ENCODE data around the gene PRKAR1A.

The PRKAR1A gene

GRCh38 chr17:68595496-68595895, 83.3 kb downstream of the PRKAR1A start:
- H3K36me3 ChIP-seq (ENCODE audit: insufficient read depth, low read length) = no peaks in the 10 kb centered on the region
- no peaks in the 10 kb centered on the region for H3K9me3 ChIP-seq (ENCODE audit: low read length)
- H3K4me3 ChIP-seq (ENCODE audit: low read length) = no peak overlapping the region
- H3K27me3 ChIP-seq (ENCODE audit: insufficient read depth, low read length) = peaks cover 39% of the 10 kb centered on the region
- no peak overlapping the region for H2AFZ ChIP-seq (ENCODE audit: low read depth, low read length)
- peaks cover 9% of the 10 kb centered on the region for H3K4me1 ChIP-seq (ENCODE audit: insufficient read depth, low read length)

- Histone ChIP-seq H2AFZ (ENCODE audit: low read depth, low read length) (no peak overlapping the region), H3K27me3 (ENCODE audit: insufficient read depth, low read length) (peaks cover 43% of the 10 kb centered on the region), H3K9me3 (ENCODE audit: low read length) (no peaks in the 10 kb centered on the region), H3K4me1 (ENCODE audit: insufficient read depth, low read length) (peaks cover 11% of the 10 kb centered on the region), H3K4me3 (ENCODE audit: low read length) (no peak overlapping the region), H3K36me3 (ENCODE audit: insufficient read depth, low read length) (no peaks in the 10 kb centered on the region)
These were observed 83.8 kb downstream of the PRKAR1A start for GRCh38 chr17:68595986-68596385.

- Histone ChIP-seq H3K4me1 (ENCODE audit: insufficient read depth, low read length) (peaks cover 15% of the 10 kb centered on the region), H2AFZ (ENCODE audit: low read depth, low read length) (no peak overlapping the region), H3K4me3 (ENCODE audit: low read length) (no peak overlapping the region), H3K36me3 (ENCODE audit: insufficient read depth, low read length) (no peaks in the 10 kb centered on the region), H3K27me3 (ENCODE audit: insufficient read depth, low read length) (peaks cover 47% of the 10 kb centered on the region), H3K9me3 (ENCODE audit: low read length) (no peaks in the 10 kb centered on the region)
These were observed 84.2 kb downstream of the PRKAR1A start for GRCh38 chr17:68596411-68596945.

- peaks cover 2% of the 10 kb centered on the region for H3K9me3 ChIP-seq (ENCODE audit: low read length)
- H3K36me3 ChIP-seq (ENCODE audit: insufficient read depth, low read length) = no peaks in the 10 kb centered on the region
- H3K4me1 ChIP-seq (ENCODE audit: insufficient read depth, low read length) = peaks cover 15% of the 10 kb centered on the region
- no peak overlapping the region for H2AFZ ChIP-seq (ENCODE audit: low read depth, low read length)
- no peak overlapping the region for H3K4me3 ChIP-seq (ENCODE audit: low read length)
- peaks cover 60% of the 10 kb centered on the region for H3K27me3 ChIP-seq (ENCODE audit: insufficient read depth, low read length)
These were observed 85.8 kb downstream of the PRKAR1A start for GRCh38 chr17:68598074-68598473.

GRCh38 chr17:68598545-68598961, 86.3 kb downstream of the PRKAR1A start:
- no peak overlapping the region for H3K4me3 ChIP-seq (ENCODE audit: low read length)
- H3K4me1 ChIP-seq (ENCODE audit: insufficient read depth, low read length) = peaks cover 15% of the 10 kb centered on the region
- H2AFZ ChIP-seq (ENCODE audit: low read depth, low read length) = no peak overlapping the region
- peaks cover 2% of the 10 kb centered on the region for H3K9me3 ChIP-seq (ENCODE audit: low read length)
- no peaks in the 10 kb centered on the region for H3K36me3 ChIP-seq (ENCODE audit: insufficient read depth, low read length)
- peaks cover 64% of the 10 kb centered on the region for H3K27me3 ChIP-seq (ENCODE audit: insufficient read depth, low read length)

- H3K36me3 ChIP-seq (ENCODE audit: insufficient read depth, low read length) = no peaks in the 10 kb centered on the region
- peaks cover 2% of the 10 kb centered on the region for H3K9me3 ChIP-seq (ENCODE audit: low read length)
- H3K27me3 ChIP-seq (ENCODE audit: insufficient read depth, low read length) = peaks cover 64% of the 10 kb centered on the region
These were observed 86.9 kb downstream of the PRKAR1A start for GRCh38 chr17:68599091-68599490.

GRCh38 chr17:68599552-68600066, 87.4 kb downstream of the PRKAR1A start:
- Histone ChIP-seq H3K27me3 (ENCODE audit: insufficient read depth, low read length) (peaks cover 64% of the 10 kb centered on the region), H3K4me1 (ENCODE audit: insufficient read depth, low read length) (peaks cover 15% of the 10 kb centered on the region), H2AFZ (ENCODE audit: low read depth, low read length) (peak overlapping the region; percentile 69)

More at GRCh38 chr17:68599091-68599490, 86.9 kb downstream of the PRKAR1A start:
- Histone ChIP-seq H3K4me3 (ENCODE audit: low read length) (no peak overlapping the region), H2AFZ (ENCODE audit: low read depth, low read length) (no peak overlapping the region), H3K4me1 (ENCODE audit: insufficient read depth, low read length) (peaks cover 15% of the 10 kb centered on the region)

GRCh38 chr17:68600067-68600930, 88.1 kb downstream of the PRKAR1A start:
- peaks cover 61% of the 10 kb centered on the region for H3K27me3 ChIP-seq (ENCODE audit: insufficient read depth, low read length)
- H3K4me1 ChIP-seq (ENCODE audit: insufficient read depth, low read length) = peaks cover 15% of the 10 kb centered on the region
- peak overlapping the region; percentile 41 for H3K4me3 ChIP-seq (ENCODE audit: low read length)
- H3K9me3 ChIP-seq (ENCODE audit: low read length) = peaks cover 2% of the 10 kb centered on the region
- H2AFZ ChIP-seq (ENCODE audit: low read depth, low read length) = peak overlapping the region; percentile 69
- no peaks in the 10 kb centered on the region for H3K36me3 ChIP-seq (ENCODE audit: insufficient read depth, low read length)

More at GRCh38 chr17:68599552-68600066, 87.4 kb downstream of the PRKAR1A start:
- Histone ChIP-seq H3K4me3 (ENCODE audit: low read length) (no peak overlapping the region), H3K36me3 (ENCODE audit: insufficient read depth, low read length) (no peaks in the 10 kb centered on the region), H3K9me3 (ENCODE audit: low read length) (peaks cover 2% of the 10 kb centered on the region)
